Pancreas (tissue), 10 donors: Measurements from ENCODE around the gene TRIP12. TPM values are rescaled to one million over a fixed set of nuclear protein-coding genes. Genes with fewer than 3 reads are reported as not detected.

Experiments used
- ATAC-seq, 4 donors: fragments of 200-7000 bp; cut with Tn5 transposase; one replicate each; pipeline versions ENCODE4 v1.8.0 to v1.9.1; 2020; ENCODE audit warnings: mild to moderate bottlenecking in 4 of 4, moderate library complexity in 4 of 4
- DNase-seq, 6 donors: peaks; one replicate each; pipeline ENCODE4 v3.0.0-alpha.2; 2020
- FAIRE-seq: peaks from 2 replicates; lab custom pipeline; 2012; peaks lifted over from hg19 to GRCh38; lab: Jason Lieb, UNC
- H3K27ac ChIP-seq, 4 donors: fragments of 200-600 bp; sonication (generic); 1 replicate in 3 of 4; 2 replicates in 1 of 4; pipeline versions ENCODE4 v1.5.0 to v1.8.0; 2020
- H3K27me3 ChIP-seq, 4 donors: fragments of 200-600 bp; one replicate each; pipeline ENCODE4 v1.8.0; 2021
- H3K36me3 ChIP-seq, 3 donors: fragments of 200-600 bp; sonication (generic) in 1 of 3; one replicate each; pipeline versions ENCODE4 v1.5.0 to v1.8.0; 2020 to 2021
- H3K4me1 ChIP-seq, 3 donors: fragments of 200-600 bp; one replicate each; pipeline ENCODE4 v1.8.0; 2021
- H3K4me3 ChIP-seq, 4 donors: fragments of 200-600 bp; sonication (generic) in 2 of 4; one replicate each; pipeline versions ENCODE4 v1.5.0 to v1.8.0; 2020 to 2021
- H3K9me3 ChIP-seq, 4 donors: fragments of 200-600 bp; one replicate each; pipeline ENCODE4 v1.8.0; 2021
- CTCF ChIP-seq, 4 donors: fragments of 200-600 bp; sonication (generic) in 3 of 4; IDR thresholded peaks; one replicate each; pipeline versions ENCODE4 v1.5.0 to v1.8.0; 2021; ENCODE audit warnings: antibody characterized with exemption in 4 of 4
- WGBS, 2 donors: extraction: QIAGEN DNeasy Blood & Tissue Kit; methylation state at CpG; one replicate each; pipeline ENCODE4 v1.1.7; 2013; 5-methylcytosine and 5-hydroxymethylcytosine counted together
- intact Hi-C, 3 donors: fragments of 100-400 bp; cut with DNase I; formaldehyde crosslinking; loops; one replicate each; pipeline versions ENCODE4 v1.11.1 to v1.14.2; 2022
- polyA plus RNA-seq, 2 donors: library from polyadenylated mRNA; stranded (reverse); fragments of 200-250 nt; gene quantifications; one replicate each; pipeline ENCODE4 v1.2.3, GENCODE V29; 2013
- total RNA-seq, 6 donors: library from RNA; stranded (reverse); fragmentation: NEBNext Ultra II Directional in 4 of 6; extraction: Animal tissue kit (Norgen Biotek cat#: 25700) in 4 of 6; gene quantifications; one replicate each; pipeline versions ENCODE4 v1.2.1 to v1.2.4, GENCODE V29; 2021 to 2023
- donor health status: healthy with polysubstance abuse.
- donor health status: DM: no; HTN: no; CAD: no; lungs with moderate emphysema.
- donor health status: DM: no; HTN: no; CAD: no.
- donor health status: control.
- donor health status: control.
- donor health status: Bipolar disorder and iron deficiency.
- donor health status: DM: yes; HTN: yes; CAD: no.
- donor health status: DM: no; HTN: no; CAD: no.
- donor health status: DM: no; HTN: no; CAD: no.
- donor health status: DM: yes; HTN: yes; CAD: no.

Gene TRIP12
- total and polyA plus RNA-seq, 8 donors = 12.2 to 106 (median 58.6) TPM

GRCh38 chr2:229874647-229875046 is 47.2 kb downstream of the TRIP12 start:
- Histone ChIP-seq H3K4me3 (no peak overlapping the region), H3K27me3 (no peaks in the 10 kb centered on the region), H3K36me3 (peaks cover 0 to 14% (median 0%) of the 10 kb centered on the region in 3 donors), H3K27ac (no peak overlapping the region), H3K4me1 (peaks cover 0 to 10% (median 9%) of the 10 kb centered on the region in 3 donors), H3K9me3 (no peaks in the 10 kb centered on the region)
- intact Hi-C loops = no loop called here
- ATAC-seq (no peak), DNase-seq (no peak), FAIRE-seq (no peak)
- WGBS, 2 donors = 76 to 81% methylated on average over 4 of the region's 4 CpGs
- TF ChIP-seq CTCF (IDR thresholded peaks at IDR 0.05) = no peak

- TF ChIP-seq CTCF (IDR thresholded peaks at IDR 0.05) = no peak
- FAIRE-seq = no peak
- peak overlapping the region in 3 of 4 donors; percentile 2 to 58 (median 7) for H3K27ac ChIP-seq
- peaks cover 0 to 8% (median 0%) of the 10 kb centered on the region in 3 donors for H3K36me3 ChIP-seq
- no peak for DNase-seq
- no peaks in the 10 kb centered on the region for H3K27me3 ChIP-seq
- WGBS, 2 donors = 24 to 36% methylated on average over 1 of the region's 1 CpG
- peaks cover 0 to 10% (median 9%) of the 10 kb centered on the region in 3 donors for H3K4me1 ChIP-seq
- no peaks in the 10 kb centered on the region for H3K9me3 ChIP-seq
- intact Hi-C loops = no loop called here
- H3K4me3 ChIP-seq = no peak overlapping the region
- peak in 3 of 4 donors; percentile 61 to 68 (median 66) for ATAC-seq
Observed at GRCh38 chr2:229873123-229873581, 48.7 kb downstream of the TRIP12 start.

- H3K27me3 ChIP-seq = no peaks in the 10 kb centered on the region
- no peak for ATAC-seq
- H3K4me3 ChIP-seq = no peak overlapping the region
- H3K27ac ChIP-seq = no peak overlapping the region
- intact Hi-C loops = no loop called here
- DNase-seq = no peak
- H3K36me3 ChIP-seq = no peaks in the 10 kb centered on the region
- FAIRE-seq = no peak
- WGBS, 2 donors = 95 to 96% methylated on average over 6 of the region's 6 CpGs
- no peaks in the 10 kb centered on the region for H3K9me3 ChIP-seq
- peaks cover 0 to 10% (median 9%) of the 10 kb centered on the region in 3 donors for H3K4me1 ChIP-seq
- TF ChIP-seq CTCF (IDR thresholded peaks at IDR 0.05) = no peak
Observed at GRCh38 chr2:229870903-229871656, 50.7 kb downstream of the TRIP12 start.

GRCh38 chr2:229869226-229869625 is 52.6 kb downstream of the TRIP12 start:
- FAIRE-seq = no peak
- Histone ChIP-seq H3K27me3 (no peaks in the 10 kb centered on the region), H3K9me3 (no peaks in the 10 kb centered on the region), H3K4me1 (peaks cover 0 to 15% (median 9%) of the 10 kb centered on the region in 3 donors), H3K4me3 (no peak overlapping the region), H3K36me3 (no peaks in the 10 kb centered on the region), H3K27ac (no peak overlapping the region)
- ATAC-seq = no peak
- intact Hi-C loops = no loop called here
- no peak for TF ChIP-seq CTCF (IDR thresholded peaks at IDR 0.05)
- 81% methylated on average over 3 of the region's 3 CpGs for WGBS, 2 donors
- DNase-seq = no peak

GRCh38 chr2:229868794-229869193 is 53.0 kb downstream of the TRIP12 start:
- TF ChIP-seq CTCF (IDR thresholded peaks at IDR 0.05) = no peak
- no peaks in the 10 kb centered on the region for H3K27me3 ChIP-seq
- WGBS, 2 donors = 93 to 95% methylated on average over 2 of the region's 2 CpGs

More at GRCh38 chr2:229868794-229869193, 53.0 kb downstream of the TRIP12 start:
- Histone ChIP-seq H3K9me3 (no peaks in the 10 kb centered on the region), H3K4me3 (no peak overlapping the region), H3K4me1 (peaks cover 0 to 15% (median 8%) of the 10 kb centered on the region in 3 donors), H3K36me3 (no peaks in the 10 kb centered on the region), H3K27ac (no peak overlapping the region)
- no peak for ATAC-seq
- no peak for DNase-seq
- intact Hi-C loops = no loop called here
- FAIRE-seq = no peak
